HG03460 (cell line): Measurements from ENCODE around the gene ABHD8.

ENCODE experiments used
- ATAC-seq: cut with Tn5 transposase; IDR thresholded peaks from one replicate; pipeline ENCODE4 v1.9.1; 2021; ENCODE audit not compliant: unreplicated experiment

ABHD8 gene

GRCh38 chr19:17334414-17335409 lies 31.5 kb upstream of the ABHD8 start, which contains the start of gene ANO8:
Gene ANO8 (minus strand): TSS chr19:17334855. CDS start chr19:17334670, 185 bp downstream.
- ATAC-seq: peak; percentile 36

- ATAC-seq: no peak
These were observed 30.6 kb upstream of the ABHD8 start for GRCh38 chr19:17333611-17334413.

DNA sequence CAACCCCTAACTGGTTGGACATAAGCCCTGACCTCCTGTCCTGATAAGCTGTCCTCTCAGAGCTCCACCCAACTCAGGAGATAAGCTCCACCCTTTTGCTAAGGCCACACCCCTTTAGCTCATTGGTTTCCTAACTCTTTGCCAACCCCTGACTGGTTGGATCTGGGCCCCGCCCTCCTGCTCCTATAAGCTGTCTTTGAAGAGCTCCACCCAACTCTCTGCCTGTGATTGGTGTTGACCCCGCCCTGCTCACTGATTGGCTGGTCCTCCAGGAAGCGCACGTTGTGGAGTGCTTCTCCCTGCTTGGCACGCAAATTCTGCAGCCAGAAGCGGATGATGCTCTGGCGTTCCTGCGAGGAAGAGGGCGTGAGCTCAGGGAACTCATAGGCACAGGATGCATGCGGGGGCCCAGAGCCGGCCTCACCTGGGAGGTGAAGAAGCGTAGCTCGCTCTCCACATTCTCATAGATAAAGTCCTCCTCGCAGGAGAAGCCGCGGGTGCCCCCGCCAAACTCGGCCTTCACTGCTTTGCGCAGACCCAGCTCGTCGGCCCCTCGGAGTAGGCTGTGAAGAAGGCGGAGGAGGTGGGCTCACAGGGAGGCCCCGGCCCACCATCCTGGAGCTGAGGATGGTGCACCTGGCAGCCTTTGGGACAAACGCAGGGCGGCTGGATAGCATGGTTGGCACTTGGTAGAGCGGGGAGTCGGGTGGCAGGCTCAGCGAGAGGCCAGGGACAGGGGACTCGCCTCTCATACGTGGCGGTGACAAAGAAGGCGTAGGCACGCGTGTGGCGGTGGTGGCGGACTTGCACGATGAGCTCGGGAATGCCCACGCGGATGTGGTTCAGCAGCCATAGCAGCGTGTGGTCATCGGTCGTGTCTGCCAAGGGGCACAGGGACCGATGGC lies 29.7 kb upstream of the ABHD8 start:
- ATAC-seq: no peak

GRCh38 chr19:17332360-17332676 lies 29.1 kb upstream of the ABHD8 start:
- ATAC-seq: no peak

DNA sequence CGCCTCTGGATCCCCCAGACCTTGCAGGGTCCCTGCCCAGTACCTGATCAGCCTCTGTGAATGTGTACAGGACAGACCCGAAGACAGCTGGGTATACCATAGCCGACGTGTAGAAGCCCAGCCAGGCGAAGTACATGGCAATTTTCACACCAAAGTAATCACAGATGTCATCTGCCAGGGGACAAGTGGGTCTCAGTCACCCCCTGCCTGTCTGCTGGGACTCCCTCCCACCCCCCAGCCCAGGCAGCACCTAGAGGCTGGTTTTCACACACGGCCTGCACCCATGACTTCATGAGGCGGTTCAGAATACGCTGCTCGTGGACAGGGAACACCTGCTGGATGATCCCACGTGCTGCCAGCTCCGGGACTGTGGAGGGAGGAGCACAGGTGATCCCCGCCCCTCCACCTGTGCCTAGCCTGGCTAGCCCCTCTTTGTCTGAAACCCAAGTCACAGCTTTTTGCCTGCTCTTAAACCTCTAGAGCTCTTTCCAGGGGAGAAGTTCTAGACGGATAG lies 27.9 kb upstream of the ABHD8 start:
- ATAC-seq: no peak

DNA sequence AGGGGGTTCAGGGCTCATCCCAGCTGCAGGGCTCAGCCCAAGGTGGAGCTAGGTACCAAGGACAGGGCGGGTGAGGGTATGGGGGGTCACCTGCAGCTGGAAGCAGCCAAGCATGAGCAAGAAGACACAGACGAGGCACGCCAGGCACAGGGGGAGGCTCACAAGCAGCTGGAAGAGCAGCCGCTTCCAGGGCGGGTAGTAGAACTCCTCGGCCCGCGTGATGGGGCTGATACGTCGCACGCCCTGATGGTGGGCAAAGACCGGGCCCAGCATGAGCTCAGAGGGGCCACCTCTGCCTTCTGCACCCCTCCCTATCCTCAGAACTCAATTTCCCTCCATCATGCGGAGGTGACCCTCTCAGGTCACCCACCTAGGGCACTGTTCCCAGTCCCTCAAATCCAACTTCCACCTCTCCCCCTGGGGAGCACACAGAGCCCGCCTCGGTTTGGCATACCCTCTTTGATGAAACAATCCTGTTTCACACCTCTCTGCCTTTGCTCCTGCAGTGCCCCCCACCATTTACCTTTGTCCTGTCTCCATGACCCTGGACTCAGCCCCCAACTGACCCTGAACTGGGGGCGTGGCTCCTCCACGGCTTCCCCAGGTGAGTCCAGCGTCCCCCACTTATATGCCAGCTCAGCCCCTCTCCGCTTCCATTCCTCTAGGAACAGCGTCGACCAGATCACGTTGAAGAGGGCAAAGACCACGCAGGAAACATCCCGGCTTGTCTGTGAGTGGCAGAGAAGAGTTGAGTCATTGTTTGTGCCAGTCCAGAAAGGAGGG lies 27.2 kb upstream of the ABHD8 start:
- ATAC-seq: no peak

DNA sequence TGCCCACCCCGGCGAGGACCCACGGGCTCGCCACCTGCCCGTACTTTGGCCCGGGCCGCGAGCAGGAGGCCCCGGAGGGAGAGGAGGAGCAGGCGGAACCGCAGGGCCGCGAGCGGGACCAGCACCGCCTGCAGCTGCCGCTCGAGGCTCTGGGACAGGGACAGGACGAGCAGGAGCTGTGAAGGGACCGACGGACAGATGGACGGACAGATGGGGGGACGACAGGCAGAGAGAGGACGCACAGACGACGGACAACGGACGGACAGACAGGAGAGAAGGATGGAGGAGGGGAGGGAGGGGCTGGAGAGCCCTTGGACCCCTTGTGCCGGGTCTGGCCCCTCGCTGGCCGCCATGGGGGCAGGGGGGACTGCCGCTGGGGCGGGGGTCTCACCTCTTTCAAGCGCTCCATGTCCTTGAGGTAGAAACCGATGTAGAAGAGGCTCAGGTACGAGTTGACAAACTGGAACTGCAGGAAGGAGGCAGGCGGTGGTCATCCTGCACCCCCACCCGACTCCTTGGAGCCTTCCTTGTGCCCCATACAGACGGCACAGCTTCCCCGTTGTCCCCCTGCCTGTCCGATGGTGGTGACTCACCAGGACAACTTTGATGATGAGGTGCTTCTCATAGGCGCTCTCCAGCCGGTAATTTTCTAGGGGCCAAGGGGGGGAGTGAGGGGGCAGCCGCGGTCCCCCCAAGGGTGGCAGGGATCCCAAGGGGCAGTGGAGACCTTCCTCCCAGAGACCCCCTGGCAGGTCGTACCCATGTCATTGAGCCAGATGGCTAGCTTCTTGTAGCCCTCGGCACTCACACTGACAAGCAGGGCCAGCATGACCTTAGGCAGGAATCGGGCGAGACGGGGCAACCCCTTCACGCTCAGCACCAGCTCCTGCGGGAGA lies 26.4 kb upstream of the ABHD8 start:
- ATAC-seq: no peak

- ATAC-seq: no peak
These were observed 25.5 kb upstream of the ABHD8 start for GRCh38 chr19:17328517-17329365.

DNA sequence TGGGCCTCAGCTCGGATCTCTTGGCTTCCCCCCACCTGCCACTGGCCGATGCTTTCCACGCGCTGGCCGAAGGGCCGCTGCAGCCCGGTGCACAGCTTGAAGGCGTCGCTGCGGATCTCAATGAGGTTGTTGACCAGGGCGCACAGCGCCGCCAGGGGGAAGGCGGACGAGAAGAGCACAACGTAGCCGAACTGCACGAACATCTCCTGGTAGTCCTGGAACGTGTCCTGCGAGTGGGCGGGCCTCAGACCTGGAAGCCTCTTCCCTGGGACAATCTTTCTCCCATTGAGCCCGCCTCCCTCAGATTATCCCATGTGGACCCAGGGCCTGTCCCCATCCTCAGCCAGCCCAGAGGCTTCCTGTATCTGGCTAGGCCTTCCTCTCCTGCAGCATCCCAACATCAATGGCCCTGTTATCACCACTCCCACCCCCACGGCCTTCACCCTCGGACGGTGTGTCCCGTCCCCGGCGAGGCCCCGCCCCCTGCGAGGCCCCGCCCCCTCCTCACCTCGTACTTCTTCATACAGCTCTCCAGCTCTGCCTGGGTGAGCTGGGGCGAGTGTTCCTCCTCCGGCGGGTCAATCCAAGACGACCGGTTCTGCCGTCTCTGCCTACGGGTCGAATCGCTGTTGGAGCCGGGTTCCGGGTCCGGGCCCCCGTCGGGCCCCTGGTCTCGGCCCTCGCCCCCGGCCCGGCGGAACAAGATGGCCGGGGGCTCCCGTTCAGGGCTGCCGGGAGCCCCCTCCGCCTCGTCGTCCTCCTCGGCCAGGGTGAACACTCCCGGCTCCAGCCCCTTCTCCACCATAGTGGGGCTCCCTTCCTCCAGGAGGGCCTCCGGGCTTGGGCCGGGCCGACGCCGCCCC lies 24.7 kb upstream of the ABHD8 start:
- ATAC-seq: no peak

- ATAC-seq: no peak
These were observed 23.9 kb upstream of the ABHD8 start for GRCh38 chr19:17327068-17327653.

DNA sequence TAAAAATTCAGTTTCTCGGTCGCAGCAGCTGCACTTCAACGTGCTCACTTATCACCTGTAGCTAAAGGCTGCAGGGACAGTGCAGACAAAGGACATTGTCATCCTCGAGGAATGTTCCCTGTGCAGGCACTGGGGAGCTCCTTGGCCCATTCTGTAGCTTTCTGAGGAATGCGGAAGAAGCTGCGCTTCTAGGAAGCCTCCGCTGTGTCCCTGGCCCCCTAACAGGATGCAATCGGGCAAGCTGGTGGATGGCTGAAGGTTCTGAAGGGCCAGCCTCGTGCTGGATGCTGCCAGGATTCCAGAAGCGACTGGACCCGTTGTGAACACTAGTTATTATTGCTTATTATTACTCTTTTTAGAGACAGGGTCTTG lies 23.4 kb upstream of the ABHD8 start:
- no peak for ATAC-seq

- no peak for ATAC-seq
These were observed 22.8 kb upstream of the ABHD8 start for GRCh38 chr19:17325881-17326594.

- ATAC-seq: no peak
These were observed 21.9 kb upstream of the ABHD8 start for GRCh38 chr19:17325133-17325532.

- ATAC-seq: no peak
These were observed 21.3 kb upstream of the ABHD8 start for GRCh38 chr19:17324357-17325114.

DNA sequence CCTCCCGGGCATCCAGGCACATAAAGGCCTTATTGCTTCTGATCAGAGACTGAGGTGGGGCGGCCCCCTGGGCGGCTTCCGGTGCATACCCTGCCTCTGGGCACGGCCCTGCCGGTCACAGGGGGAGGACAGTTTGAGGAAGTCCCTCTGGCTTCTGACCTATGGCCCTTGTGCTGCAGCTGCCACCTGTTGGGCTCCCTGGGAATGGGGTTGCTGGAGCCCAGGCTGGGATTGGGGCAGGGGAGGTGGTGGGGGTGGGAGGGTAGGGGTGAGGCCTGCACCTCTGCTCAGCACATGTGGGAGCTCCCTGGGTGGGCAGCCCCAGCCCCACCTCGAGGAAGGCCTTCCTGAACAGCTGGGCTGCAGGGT lies 20.7 kb upstream of the ABHD8 start:
- no peak for ATAC-seq
